Measurements from ENCODE around the gene NEDD4L.

NEDD4L gene

DNA sequence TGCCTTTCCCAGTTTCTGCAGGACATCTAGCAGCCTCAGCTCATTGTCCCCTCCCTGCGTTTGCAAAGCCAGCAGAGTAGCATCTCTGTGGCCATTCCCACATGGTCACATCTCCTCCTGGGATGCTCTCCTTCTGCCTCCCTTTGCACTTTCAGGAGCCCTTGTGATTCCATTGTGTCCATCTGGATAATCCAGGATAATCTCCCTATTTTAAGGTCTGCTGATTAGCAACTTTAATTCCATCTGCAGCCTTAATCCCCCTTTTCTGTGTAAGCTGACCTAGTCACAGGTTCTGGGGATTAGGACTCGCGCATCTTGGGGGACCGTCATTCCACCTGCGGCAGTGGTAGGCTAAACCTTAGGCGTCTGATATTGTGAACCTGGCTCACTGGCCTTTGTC, 70.7 kb downstream of the NEDD4L start:
- no peak for DNase-seq (ENCODE audit: extremely low read depth in 1 of 2, low read depth in 1 of 2)

DNA sequence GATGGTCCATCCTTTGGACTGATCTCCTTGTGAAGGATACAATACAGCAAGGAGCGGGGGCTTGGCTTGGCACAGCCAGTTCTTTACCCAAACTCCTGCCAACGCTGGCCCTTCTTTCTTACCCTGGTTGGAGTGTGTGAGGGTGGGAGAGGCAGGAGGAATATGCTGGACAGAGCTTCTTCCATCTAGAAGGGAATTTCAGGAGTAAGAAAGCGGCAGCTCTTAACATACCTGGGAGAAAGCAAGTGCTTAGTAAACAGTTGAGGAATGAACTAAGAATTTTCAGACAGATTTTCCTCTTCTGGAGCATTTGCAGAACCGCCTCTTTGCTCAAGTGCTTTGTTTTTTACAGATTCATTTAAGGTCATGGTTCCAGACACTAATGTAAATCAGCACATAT, 72.8 kb downstream of the NEDD4L start:
- no peak for DNase-seq (ENCODE audit: extremely low read depth in 1 of 2, low read depth in 1 of 2)

DNA sequence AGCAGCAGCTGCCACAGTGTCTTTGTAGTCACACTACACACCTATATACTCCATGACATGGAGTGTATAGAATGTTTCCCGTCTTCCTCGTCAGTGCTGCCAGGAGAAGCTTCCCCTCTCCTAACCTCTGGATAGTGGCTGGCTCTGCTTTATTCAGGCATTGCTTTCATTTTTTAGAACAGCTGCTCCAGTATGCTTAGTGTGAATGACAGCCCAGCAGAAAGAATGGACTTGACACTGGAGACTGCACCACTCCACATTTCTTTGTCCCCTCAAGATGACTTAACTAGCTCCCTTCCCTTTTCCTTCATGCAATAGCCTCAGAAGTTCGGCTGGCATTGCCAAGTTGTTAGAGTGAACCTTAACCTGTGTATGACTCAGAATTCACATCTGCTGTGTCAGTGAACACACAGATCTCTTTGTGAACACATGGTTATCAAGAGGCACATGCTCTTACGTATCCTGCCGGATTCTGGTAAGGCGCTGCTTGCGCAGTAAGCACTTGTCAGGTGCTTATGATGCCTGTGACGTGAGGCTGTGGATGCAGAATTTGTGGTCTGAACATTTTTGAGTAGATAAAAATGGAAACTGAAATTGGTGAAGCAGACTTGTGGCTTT, 73.9 kb downstream of the NEDD4L start:
- no peak for DNase-seq (ENCODE audit: extremely low read depth in 1 of 2, low read depth in 1 of 2)

DNA sequence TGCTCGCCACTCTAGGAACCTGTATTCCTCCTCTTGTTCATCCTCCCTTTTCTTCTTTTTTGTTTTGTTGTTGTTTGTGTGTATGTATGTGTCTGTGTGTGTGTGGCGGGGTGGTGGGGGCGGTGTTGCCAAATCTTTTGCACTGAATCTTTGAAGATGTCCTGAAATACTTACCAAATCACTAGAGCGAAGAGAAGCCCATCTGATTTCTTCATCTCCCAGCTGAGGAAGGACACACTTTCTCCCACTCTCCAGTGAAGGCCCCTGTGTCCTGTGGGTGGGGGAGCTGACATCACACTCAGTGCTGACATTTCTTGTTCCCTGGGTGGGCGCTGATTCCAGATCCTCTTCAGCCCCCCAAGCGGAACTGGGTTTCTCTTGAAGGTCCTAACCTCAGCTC, 74.5 kb downstream of the NEDD4L start:
- no peak for DNase-seq (ENCODE audit: extremely low read depth in 1 of 2, low read depth in 1 of 2)

DNA sequence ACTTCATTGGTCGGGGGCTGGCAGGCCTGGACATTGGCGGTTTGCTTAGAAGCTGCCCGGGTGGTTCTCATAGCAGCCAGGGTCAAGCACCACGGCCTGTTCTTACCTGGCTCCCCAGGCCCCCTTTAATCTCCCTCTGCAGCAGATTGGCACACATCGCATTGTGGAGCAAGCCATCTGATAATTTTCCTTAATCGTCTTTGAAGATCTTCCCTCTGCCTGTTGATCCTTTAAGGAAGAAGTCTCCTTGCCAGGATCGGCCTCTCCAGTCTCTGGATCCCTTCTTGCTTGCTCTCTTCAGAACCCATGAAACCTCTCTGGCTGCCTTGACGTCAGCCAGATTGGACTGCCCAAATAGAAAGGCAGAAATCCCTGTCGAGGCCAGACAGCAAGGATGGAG, 75.8 kb downstream of the NEDD4L start:
- DNase-seq (ENCODE audit: extremely low read depth in 1 of 2, low read depth in 1 of 2), result no peak

DNA sequence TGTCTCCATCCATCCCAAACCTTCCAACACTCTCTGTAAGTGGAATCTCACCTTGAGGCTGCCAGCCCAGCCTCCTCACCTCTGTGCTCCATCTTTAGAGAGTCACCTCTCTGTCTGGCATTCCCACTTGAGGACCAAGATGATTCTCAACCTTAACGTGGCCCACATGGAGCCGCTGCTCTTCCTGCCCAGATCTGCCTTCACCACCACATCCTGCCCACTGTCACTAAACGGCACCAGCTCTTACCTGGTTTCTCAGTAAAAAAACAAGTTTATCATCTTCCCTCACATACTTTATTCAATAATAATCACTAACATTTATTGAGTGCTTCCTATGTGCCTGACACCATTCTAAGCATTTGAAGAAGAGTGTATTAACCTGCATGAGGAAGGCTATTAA, 80.4 kb downstream of the NEDD4L start:
- DNase-seq (ENCODE audit: extremely low read depth in 1 of 2, low read depth in 1 of 2), result no peak

DNA sequence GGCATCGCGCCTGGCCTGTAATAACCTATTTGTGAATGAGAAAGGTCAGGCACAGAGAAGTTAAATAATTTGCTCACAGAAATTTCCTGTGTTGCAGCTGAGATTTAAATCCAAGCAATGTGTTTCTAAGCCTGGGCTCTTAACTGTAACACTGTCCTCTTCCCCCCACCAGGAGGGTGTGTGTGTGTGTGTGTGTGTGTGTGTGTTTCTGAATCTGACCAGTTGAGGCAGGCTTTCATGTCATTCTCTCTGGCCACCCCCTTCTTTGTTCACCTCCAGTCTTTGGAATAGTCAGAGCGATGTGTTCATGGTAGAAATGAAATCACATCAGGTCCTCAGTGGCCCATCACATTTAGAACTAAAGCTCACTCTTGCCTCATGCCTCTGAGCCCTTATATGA, 81.2 kb downstream of the NEDD4L start:
- DNase-seq (ENCODE audit: extremely low read depth in 1 of 2, low read depth in 1 of 2), result no peak

DNA sequence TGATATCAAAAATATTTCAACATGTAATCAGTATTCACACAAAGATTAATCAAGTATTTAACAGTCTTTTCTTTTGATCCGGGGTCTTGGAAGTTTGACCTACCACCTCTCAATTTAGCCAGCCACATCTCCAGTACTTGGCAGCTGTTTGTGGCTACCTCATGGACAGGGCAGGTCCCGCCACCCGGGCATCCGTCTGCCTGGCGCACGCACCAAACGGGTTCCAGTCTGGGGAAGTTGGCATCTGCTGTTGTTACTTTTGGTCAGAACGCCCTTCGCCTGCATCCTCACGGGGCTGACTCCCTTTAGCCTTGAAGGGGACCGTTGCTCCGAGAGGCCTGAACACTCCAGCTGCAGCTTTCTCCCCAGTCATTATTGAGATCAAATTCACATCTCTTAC, 81.7 kb downstream of the NEDD4L start:
- DNase-seq (ENCODE audit: extremely low read depth in 1 of 2, low read depth in 1 of 2), result no peak

DNA sequence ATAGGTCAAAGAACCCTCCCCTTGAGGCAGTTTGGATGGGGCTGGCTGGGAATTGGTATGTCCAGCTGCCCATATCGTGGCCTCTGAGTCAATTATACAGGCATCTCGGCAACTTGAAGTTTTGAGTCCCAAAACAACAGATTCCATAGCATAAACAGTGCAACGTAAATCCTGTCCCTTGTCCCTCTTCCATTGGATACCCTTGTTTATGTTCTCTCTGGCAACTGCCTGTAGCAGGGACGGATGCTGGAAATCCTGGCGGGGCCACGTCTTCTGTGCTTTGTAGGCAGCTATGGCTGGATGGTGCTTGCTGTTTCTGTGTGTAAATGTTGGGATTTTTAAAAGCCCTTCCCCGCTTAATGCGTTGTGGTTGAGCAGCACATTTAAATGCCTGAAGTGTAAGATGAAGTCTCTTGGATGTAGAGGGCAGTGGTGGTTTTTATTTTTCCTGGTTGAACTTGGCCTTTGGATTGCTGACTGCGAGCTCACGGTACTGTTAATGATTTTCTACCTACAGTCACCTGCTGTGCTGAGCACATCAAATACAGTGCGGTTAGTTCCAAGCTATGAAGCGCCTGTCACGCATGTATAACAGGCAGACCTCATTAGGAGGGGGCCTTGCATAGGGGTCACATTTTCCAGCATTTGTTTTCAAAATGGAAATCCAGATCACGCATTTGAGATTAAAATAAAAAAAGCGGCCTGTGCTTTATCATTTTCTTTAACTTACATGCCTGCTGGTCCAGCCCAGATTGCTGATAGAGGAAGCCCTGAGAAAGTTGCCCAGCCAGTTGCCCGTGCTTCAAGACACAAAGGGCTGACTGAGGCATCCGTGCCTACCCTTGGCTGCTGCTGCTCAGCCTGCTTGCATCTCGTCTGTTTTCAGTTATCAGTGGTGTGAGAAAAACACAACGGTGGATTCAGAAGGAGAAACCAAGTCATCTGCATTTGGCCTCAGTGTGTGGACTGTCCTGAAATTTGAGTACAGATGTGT, 84.7 kb downstream of the NEDD4L start:
- DNase-seq (ENCODE audit: extremely low read depth in 1 of 2, low read depth in 1 of 2), result no peak

DNA sequence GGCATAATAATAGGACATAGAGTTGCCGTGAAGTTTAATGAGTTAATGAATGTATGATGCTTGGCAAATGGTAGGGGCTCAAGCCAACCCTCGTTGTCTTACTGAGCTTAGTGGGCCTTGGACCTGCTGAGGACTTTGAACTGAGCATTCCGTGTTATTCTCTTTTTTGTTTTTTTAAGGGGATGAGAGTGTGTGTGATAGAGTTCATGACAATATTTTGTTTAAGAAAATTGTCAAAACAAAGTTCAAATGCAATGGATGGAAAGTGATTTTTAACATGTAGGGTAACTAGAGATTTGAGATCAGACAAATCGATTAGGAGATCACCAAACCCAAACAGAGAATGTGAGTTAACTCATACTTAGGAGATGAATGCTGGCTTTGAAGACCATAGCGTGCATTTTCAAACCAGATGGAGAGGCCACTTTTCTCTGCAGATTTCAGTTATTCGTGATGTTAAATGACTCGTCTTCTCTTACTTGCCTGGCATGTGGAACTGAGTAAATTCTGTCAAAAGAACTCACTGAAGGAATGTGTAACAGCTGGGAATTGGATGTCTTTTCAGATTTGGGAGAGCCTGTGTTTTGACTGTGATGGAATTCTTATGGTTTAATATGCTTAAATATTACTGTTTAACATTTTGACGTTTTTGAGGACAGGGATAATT, 88.7 kb downstream of the NEDD4L start:
- DNase-seq (ENCODE audit: extremely low read depth in 1 of 2, low read depth in 1 of 2), result no peak

DNA sequence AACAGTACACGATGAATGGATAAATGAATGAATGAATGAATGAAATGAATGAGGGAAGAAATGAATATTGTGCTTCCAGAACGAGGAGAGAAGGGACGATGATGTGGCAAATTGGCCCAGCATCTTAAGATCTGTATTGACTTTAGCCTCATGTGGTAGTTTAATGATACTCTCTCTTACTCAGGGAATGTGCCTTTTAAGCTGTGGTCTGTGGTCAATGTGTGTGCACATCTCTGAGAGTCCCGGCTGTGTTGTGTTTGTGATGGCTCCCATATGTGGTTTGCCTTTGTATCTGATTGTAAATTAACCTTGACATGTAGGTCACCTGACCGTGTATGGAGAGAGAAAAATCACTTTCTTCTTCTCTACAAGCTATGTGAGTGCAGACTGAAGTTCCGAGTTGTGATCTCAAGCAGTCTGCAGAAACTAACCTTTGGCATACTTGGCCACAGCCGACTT, 91.2 kb downstream of the NEDD4L start:
- no peak for DNase-seq (ENCODE audit: extremely low read depth in 1 of 2, low read depth in 1 of 2)

DNA sequence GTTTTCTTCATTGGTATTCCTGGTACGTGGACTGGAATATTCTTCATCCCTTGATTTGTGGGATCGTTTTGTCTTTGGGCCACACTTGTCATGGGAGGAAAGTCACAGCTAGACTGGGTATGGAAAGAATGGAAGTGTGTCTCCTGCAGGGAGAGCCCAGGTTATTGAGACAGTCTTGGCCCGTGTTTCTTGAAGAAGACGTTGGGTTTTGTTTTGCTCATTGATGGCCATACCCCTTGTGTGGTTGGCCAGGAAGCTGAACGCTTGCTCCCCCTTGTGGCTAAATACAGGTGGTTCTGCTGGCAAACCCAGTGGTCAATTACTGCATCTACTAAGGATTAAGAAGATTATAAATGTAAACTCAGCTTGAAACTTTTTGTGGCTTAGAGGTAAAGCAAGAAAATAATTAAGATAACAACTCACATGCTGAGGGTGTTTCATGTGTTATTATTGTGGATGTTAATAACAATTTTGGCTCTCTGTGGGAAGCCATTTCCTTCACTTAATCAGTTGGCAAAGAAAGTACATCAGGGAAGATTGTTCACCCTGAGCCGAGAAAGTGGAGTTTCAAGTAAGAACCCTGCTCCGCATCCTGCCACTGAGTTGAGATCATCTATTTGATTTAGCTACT, 91.8 kb downstream of the NEDD4L start:
- DNase-seq (ENCODE audit: extremely low read depth in 1 of 2, low read depth in 1 of 2), result peak; percentile 13 to 37

DNA sequence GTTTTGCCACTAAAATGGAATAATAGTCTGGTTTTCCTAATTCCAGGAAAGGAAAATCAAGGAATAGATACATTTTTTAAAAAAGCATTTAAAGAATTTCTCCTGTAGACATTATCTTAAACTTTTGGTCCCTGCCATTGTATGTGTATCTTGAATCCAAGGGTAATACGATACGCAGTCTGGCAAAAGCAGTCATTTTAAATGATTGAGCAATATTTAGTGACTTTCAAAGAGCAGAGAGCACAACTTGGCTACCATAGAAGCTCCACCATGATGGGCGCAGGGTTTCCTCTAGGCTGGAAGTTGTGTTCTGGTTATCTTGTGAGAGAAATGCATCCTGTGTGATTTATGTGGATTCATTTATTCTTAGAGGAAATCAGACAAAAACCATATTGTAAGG, 92.9 kb downstream of the NEDD4L start:
- DNase-seq (ENCODE audit: extremely low read depth in 1 of 2, low read depth in 1 of 2), result no peak

DNA sequence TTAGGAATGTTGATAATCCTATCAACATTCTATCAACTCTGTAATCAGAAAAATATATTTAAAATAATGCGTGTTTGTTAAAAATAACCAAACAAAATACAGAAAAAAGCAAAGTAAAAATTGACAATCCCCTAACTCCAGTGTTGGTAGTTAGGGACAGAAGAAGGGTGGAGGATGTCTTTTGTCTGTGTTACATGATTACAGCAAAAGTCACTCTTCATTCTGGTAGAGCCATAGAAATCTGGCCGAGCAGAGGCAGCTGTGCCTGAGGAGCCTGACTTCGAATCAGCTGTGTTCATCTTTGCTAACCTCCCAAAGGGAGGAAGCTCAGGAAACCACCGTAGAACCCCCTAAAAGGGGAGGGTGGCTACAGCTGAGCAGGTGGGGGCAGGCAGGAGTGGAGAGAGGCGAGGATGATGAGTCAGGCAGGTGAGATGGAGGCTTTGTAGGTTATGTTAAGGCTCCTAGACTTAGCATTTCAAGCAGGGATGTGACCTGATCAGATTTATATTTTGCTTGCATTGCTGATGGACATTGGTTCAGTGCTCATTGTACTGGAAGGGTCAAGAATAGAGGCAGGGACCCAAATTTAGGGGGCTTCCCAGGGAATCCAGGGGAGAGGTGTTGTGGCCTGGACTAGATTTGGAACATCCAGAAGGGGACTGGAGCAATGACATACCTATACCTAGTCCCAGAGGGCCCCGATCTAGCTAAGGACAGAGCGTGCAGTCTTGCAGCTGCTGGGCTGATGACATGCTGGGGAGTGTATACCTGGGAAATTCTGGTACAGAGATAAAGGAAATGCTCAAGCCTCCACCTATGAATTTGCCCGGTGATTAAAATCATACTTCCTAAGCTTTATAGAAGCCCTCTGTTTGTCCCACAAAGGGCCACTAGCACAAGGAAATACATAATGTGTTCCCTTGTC, 95.7 kb downstream of the NEDD4L start:
- no peak for DNase-seq (ENCODE audit: extremely low read depth in 1 of 2, low read depth in 1 of 2)

DNA sequence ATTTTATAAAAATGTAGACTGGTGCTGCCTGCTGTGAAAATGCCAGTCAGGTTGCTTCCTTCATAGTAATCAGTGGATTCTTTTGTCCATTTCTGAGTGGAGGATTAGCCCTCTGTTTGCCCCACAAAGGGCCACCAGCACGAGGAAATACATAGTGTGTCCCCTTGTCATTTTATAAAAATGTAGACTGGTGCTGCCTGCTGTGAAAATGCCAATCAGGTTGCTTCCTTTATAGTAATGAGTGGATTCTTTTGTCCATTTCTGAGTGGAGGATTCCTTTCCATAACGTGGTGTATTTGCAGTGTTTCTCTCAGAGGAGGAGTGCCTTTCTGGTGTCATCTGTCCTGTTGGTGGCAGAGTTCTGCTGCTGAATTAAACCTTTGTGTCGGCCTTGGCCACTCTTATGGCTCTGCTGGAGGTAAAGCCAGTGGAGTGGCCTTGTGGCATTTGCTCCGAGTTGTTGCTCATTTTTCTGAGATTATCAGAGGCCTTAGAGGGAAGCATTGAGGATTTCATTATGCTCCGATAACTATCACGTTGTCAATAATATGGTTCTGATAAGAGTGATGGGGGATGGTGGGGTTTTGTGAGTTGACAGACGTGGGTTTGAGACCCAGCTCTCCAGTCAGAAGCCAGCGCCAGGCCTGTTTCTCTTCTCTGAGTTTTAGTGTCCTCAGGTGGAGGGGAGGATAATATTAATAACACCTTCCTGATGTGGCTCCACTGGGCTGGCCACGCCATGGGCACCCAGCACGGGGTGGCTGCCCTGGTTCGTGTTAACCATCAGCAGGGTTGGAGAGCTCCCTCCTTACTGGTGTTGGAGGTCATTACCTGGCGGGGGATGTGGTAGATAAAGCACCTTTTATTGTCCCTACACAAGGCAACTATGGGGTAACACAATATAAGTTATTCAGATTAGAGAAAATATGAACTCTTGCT, 96.6 kb downstream of the NEDD4L start:
- DNase-seq (ENCODE audit: extremely low read depth in 1 of 2, low read depth in 1 of 2), result no peak

DNA sequence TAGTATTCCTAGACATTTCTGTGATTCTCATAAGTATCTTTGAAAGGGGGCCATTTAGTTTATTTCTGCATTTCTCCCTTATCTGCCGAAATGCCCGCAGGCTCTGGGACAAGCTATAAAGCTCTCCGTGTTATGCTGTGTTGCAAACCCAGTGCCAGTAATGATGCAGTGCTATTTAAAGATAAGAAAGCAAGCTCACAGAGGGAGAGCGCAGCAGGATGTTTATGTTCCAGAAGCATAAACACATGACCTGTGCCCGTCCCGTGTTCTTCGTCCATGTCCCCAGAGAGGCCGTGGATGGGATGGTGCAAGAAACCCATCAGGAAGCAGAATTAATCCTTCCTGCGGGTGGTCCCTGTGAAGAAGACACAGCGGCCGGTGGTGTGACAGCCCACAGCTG, 99.4 kb downstream of the NEDD4L start:
- DNase-seq (ENCODE audit: extremely low read depth in 1 of 2, low read depth in 1 of 2), result no peak

DNA sequence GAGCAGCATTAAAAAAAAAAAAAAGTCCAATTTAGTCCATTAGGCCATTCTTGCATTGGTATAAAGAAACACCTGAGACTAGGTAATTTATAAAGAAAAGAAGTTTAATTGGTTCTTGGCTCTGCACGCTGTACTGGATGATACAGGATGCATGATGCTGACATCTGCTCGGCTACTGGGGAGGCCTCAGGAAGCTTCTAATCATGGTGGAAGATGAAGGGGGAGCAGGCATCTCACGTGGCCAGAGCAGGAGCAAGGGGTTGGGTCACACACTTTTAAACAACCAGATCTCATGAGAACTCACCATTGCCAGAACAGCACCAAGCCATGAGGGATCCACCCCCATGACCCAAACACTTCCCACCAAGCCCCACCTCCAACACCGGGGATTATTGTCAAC, 100.1 kb downstream of the NEDD4L start:
- DNase-seq (ENCODE audit: extremely low read depth in 1 of 2, low read depth in 1 of 2), result no peak

DNA sequence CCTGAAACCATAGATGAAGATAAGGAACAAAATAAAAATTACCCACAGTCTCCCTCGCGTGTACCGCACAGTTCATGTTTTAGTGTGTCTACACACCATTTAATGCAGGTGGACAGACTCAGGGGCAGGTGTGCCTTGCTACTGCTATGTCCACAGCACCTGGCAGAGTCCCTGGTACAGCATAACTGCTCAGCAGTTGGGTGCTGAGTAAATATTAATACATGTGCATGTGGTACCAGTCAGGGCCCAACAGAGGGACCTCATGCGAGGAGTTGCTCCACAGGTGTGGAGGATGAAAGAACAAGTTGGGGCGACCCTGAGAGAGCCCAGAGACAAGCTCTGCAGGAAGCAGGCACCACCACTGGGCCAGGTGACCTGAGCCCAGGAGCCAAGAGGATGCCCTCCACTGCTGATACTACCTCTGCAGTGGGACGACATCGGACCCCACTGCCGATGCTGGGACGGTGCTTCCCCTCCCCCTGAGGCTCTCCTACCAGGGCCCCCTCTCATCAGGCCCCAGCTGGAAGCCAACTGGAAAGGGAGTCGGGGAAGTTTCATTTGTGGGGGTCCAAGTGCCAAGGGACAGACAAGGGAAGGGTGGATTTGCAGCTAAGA, 100.8 kb downstream of the NEDD4L start:
- DNase-seq (ENCODE audit: extremely low read depth in 1 of 2, low read depth in 1 of 2), result no peak

DNA sequence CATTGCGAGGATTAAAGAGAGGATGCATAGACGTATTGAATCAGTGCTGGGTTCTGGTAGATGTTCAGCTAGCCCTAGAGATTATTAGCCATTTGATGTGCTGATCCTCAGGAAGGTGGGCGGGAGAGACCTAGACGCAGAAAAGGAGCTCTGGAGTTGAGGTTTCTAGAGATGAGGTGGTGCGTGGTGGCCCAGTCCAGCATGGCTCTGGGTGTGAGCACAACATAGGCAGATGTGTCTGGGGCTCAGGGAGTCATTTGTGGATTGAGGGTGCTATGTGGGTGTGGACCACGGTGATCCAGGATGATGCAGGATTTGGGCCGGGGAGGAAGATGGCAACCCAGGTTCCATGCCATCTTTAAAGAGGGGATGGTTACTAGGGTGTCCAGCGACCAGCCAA, 102.1 kb downstream of the NEDD4L start:
- DNase-seq (ENCODE audit: extremely low read depth in 1 of 2, low read depth in 1 of 2), result no peak
